Activated CD8-positive, alpha-beta memory T cell treated with anti-CD3 and anti-CD28 coated beads, Interleukin-2, amount 10 ng/mL, durations not matched to agents 7 days and 5 days (primary cell): Measurements from ENCODE around the gene ZBTB20. TPM values are rescaled to one million over a fixed set of nuclear protein-coding genes. Genes with fewer than 3 reads are reported as not detected.

Experiments
- ATAC-seq: fragments of 150-1000 bp; cut with Tn5 transposase; one replicate; pipeline ENCODE4 v1.10.0; 2021; ENCODE audit warnings: moderate library complexity
- CTCF ChIA-PET: fragments of 350-600 bp; sonication (Branson Sonifier 250); formaldehyde crosslinking; loops from one replicate; lab custom pipeline; 2021; ENCODE audit warnings: antibody characterized with exemption; lab: Charles Lee
- DNase-seq: peaks from one replicate; pipeline ENCODE4 v3.0.0-alpha.2; 2020
- H3K27ac Mint-ChIP-seq: one replicate; pipeline ENCODE4 v1.8.0; 2021; ENCODE audit warnings: mild to moderate bottlenecking, mixed read lengths
- H3K27me3 Mint-ChIP-seq: one replicate; pipeline ENCODE4 v1.8.0; 2021; ENCODE audit warnings: mixed read lengths
- H3K36me3 Mint-ChIP-seq: one replicate; pipeline ENCODE4 v1.8.0; 2021; ENCODE audit warnings: mild to moderate bottlenecking, mixed read lengths
- H3K4me1 Mint-ChIP-seq: one replicate; pipeline ENCODE4 v1.8.0; 2021; ENCODE audit warnings: mixed read lengths
- H3K4me3 Mint-ChIP-seq: one replicate; pipeline ENCODE4 v1.8.0; 2021; ENCODE audit warnings: mild to moderate bottlenecking, moderate library complexity, mixed read lengths
- H3K9me3 Mint-ChIP-seq: one replicate; pipeline ENCODE4 v1.8.0; 2022; ENCODE audit warnings: low read depth, mixed read lengths
- total RNA-seq, 2 experiments: library from RNA; stranded (reverse); gene quantifications; one replicate each; pipeline ENCODE4 v1.2.3, GENCODE V29; 2021

ZBTB20 gene
- total RNA-seq, 2 experiments from 2014 or later, result 5.6 to 10.2 TPM

DNA sequence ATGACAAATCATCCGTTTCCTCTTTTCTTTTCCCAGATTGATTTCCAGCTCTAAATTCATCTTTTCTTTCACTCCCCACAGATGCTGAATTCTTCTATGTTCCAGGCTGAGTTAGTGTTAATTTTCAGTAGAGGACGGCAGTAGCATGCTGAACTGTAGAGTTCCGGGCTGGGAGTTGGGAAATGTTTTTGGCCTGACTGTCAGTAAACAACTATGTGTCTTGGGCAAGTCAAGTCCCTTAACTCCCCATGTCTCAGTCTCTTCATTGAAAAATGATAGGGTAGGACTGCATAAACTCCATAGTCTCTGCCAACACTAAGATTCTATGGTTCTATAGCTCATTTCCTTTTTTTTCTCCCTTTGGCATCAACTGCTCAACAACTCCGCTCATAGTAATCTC lies 519.3 kb downstream of the ZBTB20 start:
- H3K4me1 Mint-ChIP-seq, result no peaks in the 10 kb centered on the region
- ATAC-seq (no peak), DNase-seq (no peak)
- H3K4me3 Mint-ChIP-seq, result no peak overlapping the region
- no peak overlapping the region for H3K27ac Mint-ChIP-seq
- no peaks in the 10 kb centered on the region for H3K27me3 Mint-ChIP-seq
- H3K36me3 Mint-ChIP-seq, result no peaks in the 10 kb centered on the region
- no peaks in the 10 kb centered on the region for H3K9me3 Mint-ChIP-seq
- CTCF ChIA-PET, result no interaction called here

DNA sequence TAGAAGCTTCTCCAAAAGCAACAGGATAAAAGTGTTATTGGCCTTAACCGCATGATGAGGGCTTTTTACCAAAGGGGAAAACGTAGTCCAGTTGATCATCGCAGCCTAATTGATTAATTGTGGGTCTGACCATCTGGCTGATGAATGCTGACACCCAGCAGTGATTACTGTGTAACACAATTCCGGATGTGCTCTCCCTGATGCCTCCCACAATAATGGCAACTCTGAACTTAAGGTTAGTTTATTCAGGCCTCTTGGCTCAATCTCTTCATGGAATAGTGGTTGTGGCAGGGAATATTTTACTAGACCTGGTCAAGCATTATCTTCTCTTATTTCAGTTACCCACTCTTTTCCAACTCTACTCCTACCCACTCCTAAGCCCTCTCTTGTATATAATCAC lies 520.3 kb downstream of the ZBTB20 start:
- no peaks in the 10 kb centered on the region for H3K9me3 Mint-ChIP-seq
- no peaks in the 10 kb centered on the region for H3K27me3 Mint-ChIP-seq
- H3K4me3 Mint-ChIP-seq, result no peak overlapping the region
- no peak overlapping the region for H3K27ac Mint-ChIP-seq
- no peaks in the 10 kb centered on the region for H3K36me3 Mint-ChIP-seq
- no peak for ATAC-seq
- no peaks in the 10 kb centered on the region for H3K4me1 Mint-ChIP-seq
- no peak for DNase-seq
- CTCF ChIA-PET, result no interaction called here

DNA sequence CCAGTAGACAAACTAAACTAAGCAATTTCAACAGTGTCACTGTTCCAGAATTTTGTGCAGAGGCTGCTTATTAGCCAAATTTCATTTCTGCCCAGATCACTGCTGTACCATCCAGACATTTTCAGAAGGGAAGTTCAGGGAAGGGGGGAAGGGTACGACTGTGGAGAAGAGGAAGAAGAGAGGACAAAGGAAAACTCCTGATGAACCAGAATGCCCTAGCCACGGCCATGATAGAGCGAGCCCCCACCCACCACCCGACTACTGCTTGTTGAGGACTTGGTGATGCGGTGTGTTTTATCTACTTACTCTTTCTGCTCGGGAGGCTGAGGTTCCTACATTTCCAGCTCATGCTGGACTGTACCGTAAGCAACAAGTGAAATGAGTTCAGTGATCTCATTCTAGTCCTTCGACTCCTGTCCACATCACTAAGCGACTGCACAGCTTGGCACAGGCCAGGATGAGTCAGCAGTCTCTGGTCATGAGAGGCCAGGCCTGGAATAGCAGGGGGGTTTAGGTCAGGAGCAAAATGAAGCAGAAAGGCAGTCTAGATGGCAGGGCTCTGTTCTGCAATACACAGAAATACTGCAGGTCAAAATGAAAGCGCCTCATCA lies 522.4 kb downstream of the ZBTB20 start:
- Mint-ChIP-seq H3K4me1 (no peaks in the 10 kb centered on the region), H3K4me3 (no peak overlapping the region), H3K36me3 (no peaks in the 10 kb centered on the region), H3K27me3 (no peaks in the 10 kb centered on the region), H3K27ac (no peak overlapping the region), H3K9me3 (no peaks in the 10 kb centered on the region)
- CTCF ChIA-PET, result no interaction called here
- DNase-seq (no peak), ATAC-seq (no peak)

DNA sequence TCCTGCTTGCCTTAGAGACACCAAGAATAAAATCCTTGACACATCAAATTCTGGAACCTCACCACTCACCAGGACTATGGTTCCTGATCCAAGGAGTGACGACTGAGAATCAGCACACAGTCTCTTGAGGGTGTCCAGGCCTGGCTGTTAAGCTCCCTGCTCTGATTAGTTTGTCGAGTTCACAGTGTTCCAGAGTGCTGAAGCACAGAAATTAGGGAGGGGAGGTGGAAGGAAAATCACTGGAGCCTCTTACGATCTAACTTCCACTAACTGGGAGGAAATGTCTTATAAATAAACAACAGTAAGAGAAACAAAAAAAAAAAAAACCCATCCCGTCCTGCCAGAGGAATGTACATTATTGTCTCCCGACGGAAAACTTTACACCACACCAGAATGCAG lies 523.0 kb downstream of the ZBTB20 start:
- Mint-ChIP-seq H3K9me3 (no peaks in the 10 kb centered on the region), H3K4me3 (no peak overlapping the region), H3K27me3 (no peaks in the 10 kb centered on the region), H3K4me1 (no peaks in the 10 kb centered on the region), H3K27ac (no peak overlapping the region), H3K36me3 (no peaks in the 10 kb centered on the region)
- DNase-seq (no peak), ATAC-seq (no peak)
- CTCF ChIA-PET, result no interaction called here

DNA sequence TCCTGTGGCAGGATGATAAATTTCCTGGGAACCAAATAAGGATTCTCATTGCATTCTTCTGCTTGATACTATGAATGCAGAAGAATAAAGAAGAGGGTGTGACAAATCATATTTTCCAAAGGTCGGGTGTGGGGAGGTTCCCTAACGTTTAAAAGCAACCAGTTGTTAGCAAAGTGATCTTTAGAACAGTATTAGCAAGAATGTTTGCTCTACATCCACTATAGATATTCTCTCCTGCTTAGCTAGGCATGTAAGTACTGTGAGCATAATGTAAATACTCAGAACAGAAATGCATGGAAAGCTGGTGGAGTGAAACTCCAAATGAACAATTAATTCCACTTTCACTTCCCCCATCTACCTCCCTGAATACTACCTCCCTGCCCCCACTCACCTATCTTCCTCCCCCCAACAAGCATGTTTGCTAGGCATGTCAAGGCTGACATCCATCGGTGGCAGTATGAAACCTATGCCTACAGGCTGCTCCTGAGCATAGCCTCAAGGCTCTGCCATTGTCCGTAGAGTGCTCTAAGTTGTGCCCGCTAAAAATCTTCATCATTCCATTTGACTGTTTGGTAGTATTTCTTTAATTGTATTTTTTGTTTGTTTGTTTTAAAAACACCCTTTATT lies 523.6 kb downstream of the ZBTB20 start:
- Mint-ChIP-seq H3K4me3 (no peak overlapping the region), H3K36me3 (no peaks in the 10 kb centered on the region), H3K27ac (no peak overlapping the region), H3K4me1 (no peaks in the 10 kb centered on the region), H3K27me3 (no peaks in the 10 kb centered on the region), H3K9me3 (no peaks in the 10 kb centered on the region)
- no peak for ATAC-seq
- CTCF ChIA-PET, result no interaction called here
- no peak for DNase-seq

DNA sequence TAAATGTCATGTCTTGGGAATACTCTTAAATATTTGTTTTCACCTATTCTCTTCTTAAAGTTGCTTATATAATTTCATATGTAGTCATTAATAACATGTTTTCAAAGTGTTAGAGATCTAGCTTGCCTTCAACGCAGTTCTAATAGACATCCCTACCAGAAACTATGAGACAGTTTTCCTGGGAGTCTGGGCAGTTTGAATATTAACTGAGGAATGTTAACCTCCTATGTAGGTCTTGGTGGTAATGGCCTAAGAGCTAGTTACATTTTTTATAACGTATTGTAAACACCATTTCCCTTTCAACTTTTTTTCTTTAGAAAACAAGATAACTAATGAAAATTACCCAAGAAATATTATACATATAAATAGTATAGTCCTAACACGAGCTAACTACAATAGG lies 525.1 kb downstream of the ZBTB20 start:
- no peak for DNase-seq
- Mint-ChIP-seq H3K27ac (no peak overlapping the region), H3K9me3 (no peaks in the 10 kb centered on the region), H3K27me3 (no peaks in the 10 kb centered on the region), H3K36me3 (no peaks in the 10 kb centered on the region), H3K4me1 (no peaks in the 10 kb centered on the region), H3K4me3 (no peak overlapping the region)
- CTCF ChIA-PET, result no interaction called here
- ATAC-seq, result no peak

DNA sequence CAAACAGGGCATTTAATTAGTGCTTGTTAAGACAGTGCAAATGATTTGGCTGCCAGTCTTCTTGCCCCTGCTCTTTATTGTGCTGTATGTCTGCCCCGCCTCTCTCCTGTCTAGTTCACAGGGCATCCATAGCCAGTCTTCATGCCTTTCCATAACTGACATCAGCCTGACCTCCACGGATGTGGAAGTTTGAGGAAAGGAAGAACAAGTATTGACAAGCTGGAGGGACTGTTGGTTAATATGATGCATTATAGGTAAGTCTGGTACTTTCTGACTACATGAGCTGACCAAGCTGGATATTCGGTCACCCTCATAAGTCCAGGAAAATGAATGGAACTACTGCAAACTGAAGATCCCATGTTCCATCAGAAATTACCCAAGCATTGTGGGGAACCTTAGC lies 527.3 kb downstream of the ZBTB20 start:
- H3K4me3 Mint-ChIP-seq, result no peak overlapping the region
- H3K4me1 Mint-ChIP-seq, result no peaks in the 10 kb centered on the region
- DNase-seq (no peak), ATAC-seq (no peak)
- no peaks in the 10 kb centered on the region for H3K27me3 Mint-ChIP-seq
- H3K27ac Mint-ChIP-seq, result no peak overlapping the region
- CTCF ChIA-PET, result no interaction called here
- no peaks in the 10 kb centered on the region for H3K36me3 Mint-ChIP-seq
- no peaks in the 10 kb centered on the region for H3K9me3 Mint-ChIP-seq

DNA sequence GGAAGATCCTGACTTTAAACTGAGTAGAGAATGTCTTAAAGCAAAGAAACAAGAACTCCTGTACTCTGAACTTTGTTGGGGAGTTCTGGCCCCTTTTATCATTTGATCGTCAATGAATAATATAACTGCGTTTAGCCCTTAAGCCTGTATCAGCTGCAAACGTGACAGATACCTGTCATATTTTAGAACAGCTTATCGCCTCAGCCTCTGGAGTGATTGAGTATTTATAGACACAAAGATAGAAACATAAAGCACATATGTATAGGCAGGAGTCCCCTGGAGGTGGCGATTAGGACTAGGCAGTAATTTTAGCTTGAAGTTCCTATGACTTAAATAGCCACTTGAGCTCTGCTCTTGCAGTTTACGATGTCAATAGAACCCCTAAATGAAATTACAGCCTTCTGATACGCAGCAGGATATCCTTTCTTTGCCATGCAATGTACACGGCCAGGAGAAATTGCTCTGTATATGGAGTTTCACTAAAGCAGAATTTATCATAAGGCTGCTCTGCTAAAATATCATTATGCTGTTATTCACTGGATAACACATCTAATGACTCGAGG lies 531.5 kb downstream of the ZBTB20 start:
- no peak for DNase-seq
- Mint-ChIP-seq H3K27ac (no peak overlapping the region), H3K9me3 (no peaks in the 10 kb centered on the region)

DNA sequence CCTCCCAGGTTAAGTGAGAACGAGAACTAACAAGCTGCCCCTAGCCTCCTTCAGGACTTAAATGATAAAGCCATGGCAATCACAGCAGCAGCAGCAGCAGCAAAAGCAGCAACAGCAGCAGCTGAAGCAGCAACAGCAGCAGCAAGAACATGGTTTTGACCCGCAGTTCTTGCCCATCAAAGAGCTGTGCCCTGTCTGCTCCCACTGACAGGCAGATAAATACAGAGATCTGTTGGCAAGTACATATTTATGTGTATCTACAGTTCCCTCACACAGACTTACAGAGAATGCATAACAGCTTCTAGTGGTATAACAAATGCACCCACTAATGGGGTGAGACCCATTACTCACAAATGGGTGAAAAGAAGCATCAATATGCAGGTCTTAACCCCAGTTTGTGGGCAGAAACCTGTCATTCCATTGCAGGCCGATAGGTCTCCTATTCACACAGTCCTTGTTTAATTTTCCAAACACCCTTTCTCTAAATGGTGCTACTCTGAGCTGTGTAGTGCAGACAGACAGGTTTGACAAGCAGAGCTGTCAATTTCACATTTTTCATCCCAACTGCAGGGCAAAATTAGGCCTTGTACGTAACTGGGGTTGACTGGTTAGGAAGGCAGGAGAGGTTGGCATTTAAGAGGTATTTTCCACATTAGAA lies 537.0 kb downstream of the ZBTB20 start:
- no peaks in the 10 kb centered on the region for H3K4me1 Mint-ChIP-seq
- H3K27ac Mint-ChIP-seq, result no peak overlapping the region
- no peaks in the 10 kb centered on the region for H3K9me3 Mint-ChIP-seq
- no peaks in the 10 kb centered on the region for H3K27me3 Mint-ChIP-seq
- CTCF ChIA-PET, result interaction anchor here (1.1 kb wide), 1 partner anchor 19 kb away, joined by 3 read pairs; no protein-coding TSS in a partner anchor
- DNase-seq, result no peak
- H3K4me3 Mint-ChIP-seq, result no peak overlapping the region
- no peaks in the 10 kb centered on the region for H3K36me3 Mint-ChIP-seq
- ATAC-seq, result no peak

More for the DNA sequence above, 531.5 kb downstream of the ZBTB20 start:
- Mint-ChIP-seq H3K4me3 (no peak overlapping the region), H3K4me1 (no peaks in the 10 kb centered on the region), H3K36me3 (no peaks in the 10 kb centered on the region), H3K27me3 (no peaks in the 10 kb centered on the region)
- no peak for ATAC-seq
- CTCF ChIA-PET, result no interaction called here

DNA sequence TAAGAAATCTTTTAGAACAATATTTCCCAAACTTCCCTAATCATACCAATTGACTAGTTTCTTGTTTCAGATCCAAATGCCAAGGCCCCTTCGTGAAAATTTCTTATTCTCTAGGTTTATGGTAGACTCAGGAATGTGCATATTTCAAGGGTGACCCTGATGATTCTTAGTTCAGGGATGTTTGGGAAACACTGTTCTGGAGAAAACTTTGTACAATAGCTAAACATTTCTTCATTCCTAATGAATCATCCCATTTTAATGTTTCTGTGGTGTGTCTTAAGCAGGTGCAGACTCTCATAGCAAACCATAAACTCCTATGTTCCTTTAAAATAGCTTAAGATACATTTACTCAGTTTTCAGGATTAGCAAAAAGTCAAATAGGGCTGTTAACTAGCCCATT lies 538.8 kb downstream of the ZBTB20 start:
- no peaks in the 10 kb centered on the region for H3K27me3 Mint-ChIP-seq
- ATAC-seq (no peak), DNase-seq (no peak)
- no peaks in the 10 kb centered on the region for H3K4me1 Mint-ChIP-seq
- H3K9me3 Mint-ChIP-seq, result no peaks in the 10 kb centered on the region
- CTCF ChIA-PET, result no interaction called here
- no peak overlapping the region for H3K27ac Mint-ChIP-seq
- no peak overlapping the region for H3K4me3 Mint-ChIP-seq
- H3K36me3 Mint-ChIP-seq, result no peaks in the 10 kb centered on the region

DNA sequence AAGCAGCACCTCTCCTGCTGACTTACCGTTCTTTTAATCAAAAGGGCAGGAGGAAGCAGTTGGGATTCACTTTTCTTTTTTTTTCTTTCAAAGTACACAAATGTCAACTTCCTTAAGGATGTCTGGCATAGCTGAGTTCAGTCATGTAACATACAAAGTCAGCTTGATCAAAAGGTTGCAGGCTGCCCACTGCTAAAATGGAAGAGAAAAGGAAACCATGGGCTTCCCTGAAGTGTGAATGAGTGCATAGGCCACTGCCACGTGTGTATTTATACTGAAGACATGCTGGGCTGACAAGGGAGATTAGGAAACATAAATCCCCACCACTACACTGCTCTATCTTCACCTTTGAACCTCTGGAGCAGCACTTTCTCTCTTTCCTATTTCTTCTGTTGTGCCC lies 540.8 kb downstream of the ZBTB20 start:
- Mint-ChIP-seq H3K4me1 (no peaks in the 10 kb centered on the region), H3K27ac (no peak overlapping the region), H3K4me3 (no peak overlapping the region), H3K27me3 (no peaks in the 10 kb centered on the region), H3K9me3 (no peaks in the 10 kb centered on the region), H3K36me3 (no peaks in the 10 kb centered on the region)
- ATAC-seq, result no peak
- no peak for DNase-seq
- CTCF ChIA-PET, result no interaction called here

DNA sequence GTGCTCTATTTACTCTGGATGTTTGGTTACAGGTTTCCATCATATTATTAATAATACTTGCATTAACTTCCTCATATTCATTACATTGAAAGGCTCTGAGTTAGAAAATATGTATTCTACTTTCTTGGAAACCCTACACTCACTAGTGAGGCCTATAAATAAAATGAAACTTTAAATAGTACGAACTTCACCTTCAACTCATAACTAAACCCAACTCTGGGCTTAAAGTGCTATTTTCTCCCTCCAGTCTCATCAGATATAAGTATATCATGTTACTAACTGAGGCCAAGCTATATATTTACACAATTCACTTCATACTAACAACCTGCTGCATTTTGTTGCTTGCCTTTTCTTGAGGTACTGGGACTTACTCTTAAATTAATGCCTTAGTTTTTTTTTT lies 546.5 kb downstream of the ZBTB20 start:
- Mint-ChIP-seq H3K9me3 (no peaks in the 10 kb centered on the region), H3K4me1 (no peaks in the 10 kb centered on the region), H3K4me3 (no peak overlapping the region), H3K27ac (no peak overlapping the region), H3K36me3 (no peaks in the 10 kb centered on the region), H3K27me3 (no peaks in the 10 kb centered on the region)
- ATAC-seq (no peak), DNase-seq (no peak)
- CTCF ChIA-PET, result no interaction called here

DNA sequence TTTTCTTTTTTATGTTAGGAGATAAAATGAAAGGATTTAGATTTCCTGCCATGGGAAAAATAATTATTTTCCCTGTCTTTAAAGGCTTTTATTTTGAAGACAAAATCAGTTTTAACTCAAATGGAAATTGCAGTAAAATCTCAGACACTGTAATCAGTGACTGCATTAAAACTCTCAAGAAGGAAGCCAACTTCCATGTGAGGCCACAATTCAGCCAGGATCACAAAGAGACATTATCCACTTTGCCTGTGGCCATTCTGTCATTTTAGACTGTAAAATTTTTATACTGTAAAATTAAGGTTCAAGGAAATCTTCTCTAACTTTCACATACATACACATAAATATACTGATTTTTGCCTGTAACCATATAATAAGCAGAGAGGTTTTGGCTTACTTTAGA lies 549.2 kb downstream of the ZBTB20 start:
- Mint-ChIP-seq H3K4me3 (no peak overlapping the region), H3K36me3 (no peaks in the 10 kb centered on the region), H3K27ac (no peak overlapping the region), H3K27me3 (no peaks in the 10 kb centered on the region), H3K4me1 (no peaks in the 10 kb centered on the region), H3K9me3 (no peaks in the 10 kb centered on the region)
- no peak for ATAC-seq
- no peak for DNase-seq
- CTCF ChIA-PET, result no interaction called here

DNA sequence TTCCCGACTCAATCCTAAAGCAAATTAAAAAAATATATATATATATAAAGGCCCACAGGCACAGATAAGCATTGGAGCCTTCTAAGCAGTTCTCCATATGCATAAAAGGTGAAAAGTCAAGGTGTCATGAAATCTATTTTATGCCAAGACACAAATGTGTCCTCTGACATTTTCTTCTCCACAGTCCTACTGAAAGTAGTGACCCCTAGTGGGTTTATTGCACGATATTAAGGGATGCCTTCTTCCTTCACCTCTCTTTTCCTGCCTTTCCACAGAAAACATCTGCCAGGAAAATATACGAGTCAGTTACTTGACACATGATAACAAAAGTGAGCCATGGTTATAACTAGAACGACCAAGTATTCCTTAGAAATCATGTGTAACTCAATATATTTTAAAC lies 550.1 kb downstream of the ZBTB20 start:
- Mint-ChIP-seq H3K27me3 (no peaks in the 10 kb centered on the region), H3K36me3 (no peaks in the 10 kb centered on the region), H3K27ac (no peak overlapping the region), H3K4me1 (no peaks in the 10 kb centered on the region), H3K9me3 (no peaks in the 10 kb centered on the region), H3K4me3 (no peak overlapping the region)
- ATAC-seq (no peak), DNase-seq (no peak)
- CTCF ChIA-PET, result no interaction called here
